H9 (cell line): Measurements from ENCODE around the gene RAMP3. TPM values are rescaled to one million over a fixed set of nuclear protein-coding genes. Genes with fewer than 3 reads are reported as not detected.

ENCODE experiments used
- DNase-seq: peaks from one replicate; pipeline ENCODE4 v3.0.0-alpha.2; 2017
- H2AFZ ChIP-seq: one replicate; pipeline ENCODE4 v1.6.1; 2013; ENCODE audit warnings: mild to moderate bottlenecking, low read length, control low read depth, moderate library complexity
- H2AK5ac ChIP-seq: 2 replicates; pipeline ENCODE4 v1.6.1; 2013; ENCODE audit warnings: low read length, control low read depth, mixed read lengths; ENCODE audit not compliant: insufficient read length
- H2BK120ac ChIP-seq: one replicate; pipeline ENCODE4 v1.6.1; 2013; ENCODE audit warnings: low read depth, mild to moderate bottlenecking, low read length, control low read depth, inconsistent platforms; ENCODE audit not compliant: poor library complexity, severe bottlenecking
- H2BK12ac ChIP-seq: 2 replicates; pipeline ENCODE4 v1.6.1; 2013; ENCODE audit warnings: low read length, control low read depth, mixed read lengths, low read depth; ENCODE audit not compliant: insufficient read length
- H2BK15ac ChIP-seq: 2 replicates; pipeline ENCODE4 v1.6.1; 2013; ENCODE audit warnings: low read depth, low read length, control low read depth
- H2BK20ac ChIP-seq: one replicate; pipeline ENCODE4 v1.6.1; 2013; ENCODE audit warnings: low read depth, mild to moderate bottlenecking, low read length, control low read depth, inconsistent platforms; ENCODE audit not compliant: poor library complexity, severe bottlenecking
- H2BK5ac ChIP-seq: 2 replicates; pipeline ENCODE4 v1.6.1; 2013; ENCODE audit warnings: low read length, control low read depth, mixed read lengths; ENCODE audit not compliant: insufficient read length
- H3K14ac ChIP-seq: 2 replicates; pipeline ENCODE4 v1.6.1; 2013; ENCODE audit warnings: low read length, control low read depth; ENCODE audit not compliant: insufficient read depth
- H3K18ac ChIP-seq: 2 replicates; pipeline ENCODE4 v1.6.1; 2013; ENCODE audit warnings: low read depth, mild to moderate bottlenecking, mixed read lengths, low read length, control low read depth; ENCODE audit not compliant: insufficient read length
- H3K23ac ChIP-seq: 2 replicates; pipeline ENCODE4 v1.6.1; 2013; ENCODE audit warnings: low read length, control low read depth, mixed read lengths, low read depth; ENCODE audit not compliant: insufficient read length
- H3K23me2 ChIP-seq: 2 replicates; pipeline ENCODE4 v1.6.1; 2013; ENCODE audit warnings: low read depth, mild to moderate bottlenecking, mixed read lengths, low read length, control low read depth; ENCODE audit not compliant: insufficient read length, poor library complexity, severe bottlenecking
- H3K27ac ChIP-seq: 2 replicates; pipeline ENCODE4 v1.5.1; 2013; ENCODE audit warnings: low read length, control low read depth, mixed read lengths, low read depth; ENCODE audit not compliant: insufficient read length
- H3K27me3 ChIP-seq: 2 replicates; pipeline ENCODE4 v1.6.1; 2013; ENCODE audit warnings: low read length, control low read depth, inconsistent platforms; ENCODE audit not compliant: insufficient read depth
- H3K4ac ChIP-seq: 2 replicates; pipeline ENCODE4 v1.6.1; 2013; ENCODE audit warnings: low read depth, mild to moderate bottlenecking, control low read depth, inconsistent platforms, low read length, moderate library complexity
- H3K4me1 ChIP-seq: 2 replicates; pipeline ENCODE4 v1.6.1; 2013; ENCODE audit warnings: low read length, control low read depth, inconsistent platforms; ENCODE audit not compliant: insufficient read depth
- H3K4me2 ChIP-seq: 2 replicates; pipeline ENCODE4 v1.6.1; 2013; ENCODE audit warnings: low read length, control low read depth, mixed read lengths; ENCODE audit not compliant: insufficient read length, insufficient read depth
- H3K56ac ChIP-seq: 2 replicates; pipeline ENCODE4 v1.6.1; 2013; ENCODE audit warnings: low read depth, mild to moderate bottlenecking, mixed read lengths, low read length, control low read depth; ENCODE audit not compliant: insufficient read length
- H3K79me1 ChIP-seq: 2 replicates; pipeline ENCODE4 v1.6.1; 2013; ENCODE audit warnings: low read depth, mild to moderate bottlenecking, moderate library complexity, low read length, control low read depth, inconsistent platforms; ENCODE audit not compliant: insufficient read depth, poor library complexity, severe bottlenecking
- H3K79me2 ChIP-seq: 2 replicates; pipeline ENCODE4 v1.6.1; 2013; ENCODE audit warnings: low read length, control low read depth, inconsistent platforms; ENCODE audit not compliant: insufficient read depth
- H3K9ac ChIP-seq: 2 replicates; pipeline ENCODE4 v1.6.1; 2013; ENCODE audit warnings: low read length, control low read depth, mixed read lengths; ENCODE audit not compliant: insufficient read length; ENCODE audit errors: extremely low read depth
- H3K9me3 ChIP-seq: one replicate; pipeline ENCODE4 v1.6.1; 2013; ENCODE audit warnings: low read depth, low read length, inconsistent platforms; ENCODE audit not compliant: control insufficient read depth
- H3T11ph ChIP-seq: one replicate; pipeline ENCODE4 v1.6.1; 2013; ENCODE audit warnings: mild to moderate bottlenecking, low read length, control low read depth, inconsistent platforms
- H4K20me1 ChIP-seq: one replicate; pipeline ENCODE4 v1.6.1; 2013; ENCODE audit not compliant: control insufficient read depth, insufficient read length, insufficient read depth
- H4K5ac ChIP-seq: 2 replicates; pipeline ENCODE4 v1.6.1; 2013; ENCODE audit warnings: low read depth, mild to moderate bottlenecking, mixed read lengths, low read length, control low read depth; ENCODE audit not compliant: insufficient read length
- H4K8ac ChIP-seq: replicated peaks from 2 replicates; pipeline ENCODE4 v1.6.1; 2013; ENCODE audit warnings: low read length, control low read depth, mixed read lengths, low read depth; ENCODE audit not compliant: insufficient read length
- H4K91ac ChIP-seq: 2 replicates; pipeline ENCODE4 v1.6.1; 2013; ENCODE audit warnings: low read depth, mild to moderate bottlenecking, moderate library complexity, mixed read lengths, low read length, control low read depth; ENCODE audit not compliant: insufficient read length
- H3K27ac Mint-ChIP-seq, 3 experiments: 2 replicates in 2 of 3; 3 replicates in 1 of 3; pipeline ENCODE4 v1.8.0; 2020 to 2021; ENCODE audit warnings: mixed read lengths in 3 of 3, mild to moderate bottlenecking in 1 of 3, moderate library complexity in 1 of 3
- H3K27me3 Mint-ChIP-seq: 2 replicates; pipeline ENCODE4 v1.8.0; 2021; ENCODE audit warnings: low read depth, mild to moderate bottlenecking, moderate library complexity, mixed read lengths
- H3K36me3 Mint-ChIP-seq, 3 experiments: 2 replicates in 2 of 3; 3 replicates in 1 of 3; pipeline ENCODE4 v1.8.0; 2020 to 2021; ENCODE audit warnings: low read depth in 3 of 3, mixed read lengths in 3 of 3; ENCODE audit not compliant: insufficient read depth in 1 of 3
- H3K4me1 Mint-ChIP-seq, 2 experiments: 2 replicates each; pipeline ENCODE4 v1.8.0; 2020; ENCODE audit warnings: mixed read lengths in 2 of 2
- H3K4me3 Mint-ChIP-seq, 2 experiments: 2 replicates in 1 of 2; 3 replicates in 1 of 2; pipeline ENCODE4 v1.8.0; 2020 to 2021; ENCODE audit warnings: mild to moderate bottlenecking in 2 of 2, mixed read lengths in 2 of 2, moderate library complexity in 1 of 2
- H3K9me3 Mint-ChIP-seq, 2 experiments: 2 replicates in 1 of 2; 3 replicates in 1 of 2; pipeline ENCODE4 v1.8.0; 2020; ENCODE audit warnings: mild to moderate bottlenecking in 2 of 2, mixed read lengths in 2 of 2, moderate library complexity in 1 of 2
- CTCF ChIP-seq: fragments of 200-600 bp; sonication (generic); conservative IDR thresholded peaks from 3 replicates; pipeline ENCODE4 v1.8.0; 2021; ENCODE audit warnings: antibody characterized with exemption, mild to moderate bottlenecking
- WGBS: extraction: QIAGEN DNeasy Blood & Tissue Kit; methylation state at CpG from one replicate; pipeline ENCODE4 v1.1.7; 2013; ENCODE audit warnings: missing lambda C conversion rate, low lambda C conversion rate, mixed read lengths; ENCODE audit not compliant: insufficient read length; ENCODE audit errors: extremely low coverage; 5-methylcytosine and 5-hydroxymethylcytosine counted together
- total RNA-seq: library from RNA; stranded (reverse); gene quantifications from 2 replicates; pipeline ENCODE4 v1.2.1, GENCODE V29; 2021

Gene RAMP3
- total RNA-seq, 1 experiment from 2014 or later: 0.63 TPM

DNA sequence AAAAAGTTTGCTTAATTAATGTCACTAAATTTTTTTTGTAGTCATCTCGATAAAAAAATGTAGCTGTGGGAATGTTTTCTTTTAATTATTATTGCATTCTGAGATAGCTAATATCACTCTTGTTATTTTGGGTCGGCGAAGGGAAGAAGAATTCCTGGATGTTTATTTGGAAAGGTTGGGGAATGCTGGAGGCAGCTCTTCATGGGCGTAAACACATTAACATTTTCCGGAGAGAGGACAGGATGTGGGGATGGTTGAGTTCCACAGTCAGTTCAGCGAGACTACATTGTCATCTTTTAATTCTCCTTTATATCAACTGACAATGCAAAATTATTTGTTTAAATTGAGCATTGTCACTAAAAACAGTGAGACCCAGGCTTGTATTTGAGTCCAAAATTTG lies 72.5 kb downstream of the RAMP3 start:
- Mint-ChIP-seq H3K27ac (no peak overlapping the region), H3K27me3 (peaks cover 11% of the 10 kb centered on the region), H3K9me3 (no peaks in the 10 kb centered on the region), H3K4me3 (no peak overlapping the region), H3K36me3 (no peaks in the 10 kb centered on the region), H3K4me1 (peaks cover 0 to under 1% of the 10 kb centered on the region in 2 experiments; a peak in 1 of 4 replicates)
- no peaks in the 10 kb centered on the region for H3K23me2 ChIP-seq
- DNase-seq: no peak
- H3K27ac ChIP-seq: no peak overlapping the region
- H2BK120ac ChIP-seq: no peak overlapping the region
- no peak overlapping the region for H2BK12ac ChIP-seq
- H3K18ac ChIP-seq: no peak overlapping the region
- no peaks in the 10 kb centered on the region for H3K79me2 ChIP-seq
- H2BK15ac ChIP-seq: no peak overlapping the region
- no peaks in the 10 kb centered on the region for H3K27me3 ChIP-seq
- H3K14ac ChIP-seq: no peak overlapping the region
- no peak overlapping the region for H4K5ac ChIP-seq
- no peak for TF ChIP-seq CTCF
- H2BK5ac ChIP-seq: no peak overlapping the region
- H3K79me1 ChIP-seq: no peaks in the 10 kb centered on the region
- H3T11ph ChIP-seq: no peak overlapping the region
- no peak overlapping the region for H2BK20ac ChIP-seq
- H3K4me1 ChIP-seq: no peaks in the 10 kb centered on the region
- no peak overlapping the region for H3K4me2 ChIP-seq
- H3K9ac ChIP-seq: no peak overlapping the region
- H3K23ac ChIP-seq: no peak overlapping the region
- H4K8ac ChIP-seq: no peak overlapping the region
- no peak overlapping the region for H2AFZ ChIP-seq
- H3K56ac ChIP-seq: no peak overlapping the region
- H4K91ac ChIP-seq: no peak overlapping the region
- no peaks in the 10 kb centered on the region for H3K9me3 ChIP-seq
- H4K20me1 ChIP-seq: no peaks in the 10 kb centered on the region
- H3K4ac ChIP-seq: no peak overlapping the region
- no peak overlapping the region for H2AK5ac ChIP-seq
- WGBS: no CpG with 5 or more reads among the region's 6 CpGs
